Activated T-helper 1 cell treated with anti-CD3 and anti-CD28 coated beads, Interleukin-12 subunit alpha, Interleukin-12 subunit beta, Interleukin-2, Interleukin-4 antibody, amounts not matched to agents 30 ng/mL and 10 ng/mL and 1 ng/mL, durations not matched to agents 14 hours and 24 hours and 36 hours (primary cell): ENCODE measurements around the gene SHISAL2B. TPM values are rescaled to one million over a fixed set of nuclear protein-coding genes. Genes with fewer than 3 reads are reported as not detected.

Source experiments
- DNase-seq: peaks from one replicate; pipeline ENCODE4 v3.0.0; 2021; ENCODE audit warnings: low spot score
- H3K27ac Mint-ChIP-seq: one replicate; pipeline ENCODE4 v1.8.0; 2021; ENCODE audit warnings: mild to moderate bottlenecking, mixed read lengths
- H3K27me3 Mint-ChIP-seq: one replicate; pipeline ENCODE4 v1.8.0; 2022; ENCODE audit warnings: mild to moderate bottlenecking, moderate library complexity, mixed read lengths; ENCODE audit not compliant: insufficient read depth
- H3K36me3 Mint-ChIP-seq: one replicate; pipeline ENCODE4 v1.8.0; 2021; ENCODE audit warnings: low read depth, mixed read lengths
- H3K4me1 Mint-ChIP-seq: one replicate; pipeline ENCODE4 v1.8.0; 2021; ENCODE audit warnings: low read depth, mixed read lengths
- H3K4me3 Mint-ChIP-seq: one replicate; pipeline ENCODE4 v1.8.0; 2021; ENCODE audit warnings: mild to moderate bottlenecking, moderate library complexity, mixed read lengths
- H3K9me3 Mint-ChIP-seq: one replicate; pipeline ENCODE4 v1.8.0; 2021; ENCODE audit warnings: mixed read lengths
- intact Hi-C: fragments of 100-400 bp; cut with micrococcal nuclease; formaldehyde crosslinking; loops from one replicate; pipeline ENCODE4 v1.15.1; 2024
- total RNA-seq: library from RNA; stranded (reverse); gene quantifications from 2 replicates; pipeline ENCODE4 v1.2.3, GENCODE V29; 2022

Gene SHISAL2B
- total RNA-seq, 1 donor from 2014 or later: not detected

GRCh38 chr5:64766941-64767340 is 76.6 kb downstream of the SHISAL2B start:
- DNase-seq: no peak
- H3K27me3 Mint-ChIP-seq: no peaks in the 10 kb centered on the region
- H3K27ac Mint-ChIP-seq: peak overlapping the region; percentile 18
- intact Hi-C loops: loop anchor here (5.0 to 10.0 kb wide), 2 partner anchors 1160 to 1378 kb away; partner anchors contain the start of genes ERBIN and SREK1
- H3K36me3 Mint-ChIP-seq: peaks cover 14% of the 10 kb centered on the region
- H3K4me1 Mint-ChIP-seq: peaks cover 45% of the 10 kb centered on the region
- H3K9me3 Mint-ChIP-seq: no peaks in the 10 kb centered on the region
- peak overlapping the region; percentile 98 for H3K4me3 Mint-ChIP-seq

Other genes with a start within 250 kb of the SHISAL2B start
- not detected in 2 replicates for gene RGS7BP, start 184.5 kb upstream of the SHISAL2B start, total RNA-seq
- gene SREK1IP1, start 78.2 kb downstream of the SHISAL2B start, total RNA-seq: 29.4 and 31.7 TPM in 2 replicates
- 29.1 and 33.5 TPM in 2 replicates for gene CWC27, start 78.4 kb downstream of the SHISAL2B start, total RNA-seq